Renal cortex interstitium (tissue), 11 donors: Measurements from ENCODE around the gene GRK1. TPM values are rescaled to one million over a fixed set of nuclear protein-coding genes. Genes with fewer than 3 reads are reported as not detected.
"Not testable (repeated sequence)": the region's sequence is repeated elsewhere in the genome, so short reads cannot be mapped to it uniquely, and the experiment has no call there.

Experiments used
- DNase-seq, 11 donors: peaks; one replicate each; pipeline ENCODE4 v3.0.0-alpha.2; 2013; ENCODE audit warnings: low read depth in 9 of 11, low spot score in 4 of 11; ENCODE audit errors: extremely low read depth in 1 of 11
- polyA plus RNA-seq, 3 donors: library from polyadenylated mRNA; unstranded; fragments of 120-200 nt; gene quantifications; one replicate each; pipeline ENCODE4 v1.2.1, GENCODE V29; 2013; ENCODE audit not compliant: insufficient read length in 3 of 3

GRK1 gene
- polyA plus RNA-seq, 3 donors, result 0.04 to 0.12 (median 0.08) TPM

DNA sequence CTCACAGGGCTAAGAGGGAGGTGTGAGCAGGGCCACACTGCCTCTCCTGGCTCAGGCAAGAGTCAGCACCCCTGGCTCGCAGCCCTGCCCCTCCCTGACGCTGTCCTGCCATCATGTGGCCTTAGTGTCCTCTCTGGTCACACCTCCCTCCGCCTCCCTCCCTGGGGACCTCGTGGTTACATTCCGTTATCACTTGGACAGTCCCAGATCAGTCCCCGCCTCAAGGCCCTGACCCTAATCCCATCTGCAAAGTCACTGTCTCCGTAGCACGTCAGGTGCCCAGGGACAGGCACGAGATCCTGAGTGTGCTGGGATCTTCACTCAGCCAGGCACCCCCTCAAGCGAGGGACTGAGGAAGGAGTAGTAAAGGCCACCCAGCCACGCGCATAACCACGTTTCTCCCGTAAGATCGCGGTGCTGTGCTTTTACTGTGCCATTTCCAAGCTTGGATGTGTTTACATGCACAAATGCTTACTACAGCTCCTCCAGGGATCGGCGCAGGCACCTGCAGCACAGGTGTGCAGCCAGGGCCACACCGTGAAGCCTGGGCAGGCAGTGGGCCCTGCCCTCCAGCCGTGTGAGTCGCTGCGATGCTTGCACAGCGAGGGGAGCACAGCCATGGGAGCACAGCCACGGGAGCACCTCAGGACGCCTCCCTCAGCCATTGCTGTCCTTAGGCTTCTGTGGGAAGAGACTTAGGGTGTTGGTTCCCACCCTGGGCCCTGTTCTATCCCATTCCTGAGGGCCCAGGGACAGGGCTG, 81.3 kb downstream of the GRK1 start:
- DNase-seq, result no peak

DNA sequence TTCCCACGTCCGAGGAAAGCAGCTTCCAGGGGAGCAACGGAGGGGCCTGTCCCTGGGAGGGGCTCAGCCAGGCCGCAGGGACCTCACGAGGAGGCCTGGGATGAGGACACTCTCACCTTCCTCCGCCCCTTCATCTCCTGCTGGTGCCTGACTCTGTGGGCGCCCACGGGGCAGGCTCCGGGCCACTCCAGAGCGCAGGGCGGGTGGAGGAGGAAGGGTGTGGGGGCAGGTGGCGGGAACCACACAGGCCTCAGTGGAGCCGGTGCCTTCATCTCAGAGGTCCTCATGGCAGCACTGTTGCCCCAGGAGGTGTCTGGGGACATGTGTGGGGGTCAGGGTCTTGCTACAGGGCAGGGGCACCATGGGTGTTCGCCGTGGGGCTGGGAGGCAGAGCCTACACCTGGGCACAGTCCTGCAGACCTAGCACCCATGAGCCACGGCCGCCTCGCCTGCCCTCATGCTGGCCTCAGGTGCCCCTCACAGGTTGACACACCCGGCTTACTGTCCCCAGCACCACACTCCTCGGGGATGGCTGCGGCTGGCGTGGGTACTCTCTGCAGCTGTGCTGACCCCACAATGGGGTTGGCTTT, 81.9 kb downstream of the GRK1 start:
- no peak for DNase-seq

DNA sequence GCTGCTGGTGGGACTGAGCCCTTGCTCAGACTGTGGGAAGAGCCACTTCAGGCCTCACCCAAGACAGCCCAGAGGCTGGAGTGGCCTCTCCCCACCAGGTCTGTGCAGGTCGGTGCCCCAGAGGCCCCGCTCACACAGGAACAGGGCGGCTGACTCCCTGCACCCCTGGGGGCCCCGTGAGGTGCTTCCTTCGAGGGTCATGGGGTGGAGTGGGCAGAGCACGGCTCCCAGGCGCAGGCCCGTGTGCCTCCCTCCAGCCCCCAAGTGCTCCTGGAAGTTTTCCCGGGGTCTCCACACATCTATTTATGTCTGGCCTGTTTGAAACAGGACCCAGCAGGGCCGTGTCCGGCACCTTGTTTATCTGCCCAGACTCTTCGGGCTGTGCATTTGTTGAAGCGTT, 82.5 kb downstream of the GRK1 start:
- no peak for DNase-seq

DNA sequence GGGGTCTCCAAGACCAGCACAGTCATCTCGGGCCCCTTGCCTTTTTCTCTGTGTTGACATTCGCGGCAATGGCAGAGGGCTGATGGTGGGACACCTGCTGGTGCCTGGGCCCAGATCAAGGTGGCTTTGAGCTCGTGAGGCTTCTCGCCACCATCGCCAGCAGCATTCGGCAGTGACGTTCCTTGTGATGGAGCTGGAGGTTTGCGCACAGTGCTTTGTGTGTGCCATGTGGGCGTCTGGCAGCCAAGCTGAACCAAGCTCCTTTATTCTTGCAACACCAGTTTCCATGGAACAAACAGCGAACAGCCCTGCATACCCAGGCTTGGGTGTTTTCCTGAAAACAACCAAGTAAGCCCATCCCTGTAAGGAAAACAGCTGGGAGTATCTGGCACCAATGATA, 82.9 kb downstream of the GRK1 start:
- no peak for DNase-seq

DNA sequence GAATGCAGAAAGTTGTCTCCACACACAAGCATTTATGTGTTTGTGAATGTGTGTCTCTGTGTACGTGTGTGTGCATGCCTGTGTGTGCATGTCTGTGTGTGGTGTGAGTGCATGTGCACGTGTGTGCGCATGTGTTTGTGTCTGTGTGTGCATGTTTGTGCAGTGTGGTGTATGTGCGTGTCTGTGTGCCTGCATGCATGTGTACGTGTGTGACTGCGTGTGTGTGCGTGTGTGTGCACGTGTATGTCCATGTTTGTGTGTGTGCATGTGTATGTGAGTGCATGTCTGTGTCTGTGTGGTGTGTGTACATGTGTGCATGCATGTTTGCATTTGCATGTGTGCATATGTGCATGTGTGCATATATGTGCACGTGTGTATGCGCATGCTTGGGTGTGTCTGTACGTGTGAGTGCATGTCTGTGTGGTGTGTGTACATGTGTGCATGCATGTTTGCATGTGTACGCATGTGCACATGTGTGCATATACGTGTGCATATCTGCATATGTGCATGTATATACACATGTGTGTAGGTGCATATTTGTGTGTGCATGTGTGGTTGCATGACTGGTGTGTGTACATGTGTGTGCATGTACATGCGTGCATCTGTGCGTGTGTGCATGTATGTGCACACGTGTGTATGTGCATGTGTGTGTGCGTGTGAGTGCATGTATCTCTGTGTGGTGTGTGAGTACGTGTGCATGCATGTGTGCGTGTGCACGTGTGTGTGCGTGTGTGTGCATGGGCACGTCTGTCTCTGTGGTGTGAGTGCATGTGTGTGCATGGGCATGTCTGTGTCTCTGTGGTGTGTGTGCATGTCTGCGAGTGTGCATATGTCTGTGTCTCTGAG, 83.8 kb downstream of the GRK1 start:
- no peak for DNase-seq

DNA sequence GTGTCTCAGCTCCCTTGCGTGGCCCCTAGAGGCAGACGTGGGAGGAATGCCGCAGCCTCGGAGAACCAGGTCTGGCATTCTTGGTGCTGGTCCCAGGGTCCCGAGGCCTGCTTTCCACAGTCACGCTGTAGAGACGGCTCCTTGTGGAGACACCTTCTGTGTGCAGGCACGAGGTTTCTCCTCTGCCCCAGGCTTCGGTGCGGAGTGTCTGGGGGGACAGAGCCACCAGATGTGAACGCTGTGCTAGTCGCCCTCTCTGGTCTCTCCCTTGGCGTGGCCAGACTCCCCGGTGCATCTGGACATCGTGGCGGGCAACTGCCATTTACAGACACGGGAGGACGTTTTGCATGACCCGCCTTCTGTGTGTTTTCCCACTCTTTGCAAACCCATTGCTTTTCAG, 84.5 kb downstream of the GRK1 start:
- no peak for DNase-seq

DNA sequence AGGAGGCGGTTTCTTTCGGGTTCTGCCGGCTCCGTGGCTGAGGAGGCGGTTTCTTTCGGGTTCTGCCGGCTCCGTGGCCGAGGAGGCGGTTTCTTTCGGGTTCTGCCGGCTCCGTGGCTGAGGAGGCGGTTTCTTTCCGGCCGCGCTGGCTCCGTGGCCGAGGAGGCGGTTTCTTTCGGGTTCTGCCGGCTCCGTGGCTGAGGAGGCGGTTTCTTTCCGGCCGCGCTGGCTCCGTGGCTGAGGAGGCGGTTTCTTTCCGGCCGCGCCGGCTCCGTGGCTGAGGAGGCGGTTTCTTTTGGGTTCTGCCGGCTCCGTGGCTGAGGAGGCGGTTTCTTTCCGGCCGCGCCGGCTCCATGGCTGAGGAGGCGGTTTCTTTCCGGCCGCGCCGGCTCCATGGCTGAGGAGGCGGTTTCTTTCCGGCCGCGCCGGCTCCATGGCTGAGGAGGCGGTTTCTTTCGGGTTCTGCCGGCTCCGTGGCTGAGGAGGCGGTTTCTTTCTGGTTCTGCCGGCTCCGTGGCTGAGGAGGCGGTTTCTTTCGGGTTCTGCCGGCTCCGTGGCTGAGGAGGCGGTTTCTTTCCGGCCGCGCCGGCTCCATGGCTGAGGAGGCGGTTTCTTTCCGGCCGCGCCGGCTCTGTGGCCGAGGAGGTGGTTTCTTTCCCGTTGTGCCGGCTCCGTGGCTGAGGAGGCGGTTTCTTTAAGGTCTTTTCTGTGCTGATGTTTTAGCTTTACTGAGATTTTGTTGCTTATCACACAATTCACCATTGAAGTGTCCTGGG, 85.4 kb downstream of the GRK1 start:
- not testable (repeated sequence) for DNase-seq

DNA sequence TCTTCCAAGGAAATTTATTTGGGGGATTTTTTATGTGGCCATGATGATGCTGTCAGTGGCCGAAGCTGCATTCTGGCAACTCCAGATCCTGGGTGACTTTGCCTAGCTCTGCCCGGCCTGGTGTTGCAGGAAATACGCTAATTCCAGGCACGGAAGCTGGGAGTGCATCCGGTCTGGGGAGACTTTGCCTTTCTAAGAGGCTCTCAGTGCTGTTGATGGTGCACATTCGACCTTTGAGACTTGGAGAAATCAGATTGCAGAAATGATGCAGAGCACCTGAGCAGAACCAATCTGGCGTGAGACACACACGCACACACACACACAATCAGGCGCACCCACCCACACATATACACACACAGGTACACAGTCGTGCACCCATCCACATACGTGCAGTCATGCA, 86.2 kb downstream of the GRK1 start:
- DNase-seq, result no peak

DNA sequence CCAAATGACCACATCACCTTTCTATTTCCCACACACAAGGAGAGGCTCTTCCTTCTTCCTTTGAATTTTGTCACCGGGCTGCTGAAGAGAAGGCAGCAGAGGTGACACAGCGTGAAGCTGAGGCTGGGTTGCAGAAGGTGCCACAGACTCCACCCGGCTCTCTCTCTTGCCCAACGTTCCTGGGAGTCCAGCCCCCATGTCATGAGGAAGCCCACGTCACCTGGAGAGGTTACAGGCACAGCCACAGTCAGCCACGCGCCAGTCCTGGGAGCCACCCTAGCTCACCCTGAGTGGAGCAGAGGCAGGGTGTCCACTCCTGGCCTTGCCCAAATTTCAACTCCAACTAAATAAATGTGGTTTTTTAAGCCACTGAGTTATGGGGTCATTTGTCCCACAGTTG, 87.2 kb downstream of the GRK1 start:
- DNase-seq, result no peak

DNA sequence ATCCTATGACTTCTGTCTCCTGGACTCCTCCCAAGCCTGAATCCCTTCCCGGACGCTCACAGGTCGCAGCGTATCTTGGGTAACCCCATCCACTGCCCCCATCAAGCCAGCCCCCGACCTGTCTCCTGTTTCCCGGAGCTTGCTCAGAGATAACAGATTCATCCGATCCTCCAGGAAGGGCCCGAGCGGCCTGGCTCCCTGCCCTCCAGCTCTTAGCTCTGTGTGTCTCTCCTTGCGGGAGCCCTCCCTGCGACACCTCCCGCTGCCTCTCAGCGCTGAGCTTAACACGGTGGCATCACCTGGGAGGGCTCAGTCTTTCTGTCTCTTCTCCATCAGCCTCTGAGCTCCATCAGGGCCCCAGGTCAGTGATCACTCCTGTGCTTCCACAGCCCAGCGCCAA, 87.7 kb downstream of the GRK1 start:
- DNase-seq, result no peak

DNA sequence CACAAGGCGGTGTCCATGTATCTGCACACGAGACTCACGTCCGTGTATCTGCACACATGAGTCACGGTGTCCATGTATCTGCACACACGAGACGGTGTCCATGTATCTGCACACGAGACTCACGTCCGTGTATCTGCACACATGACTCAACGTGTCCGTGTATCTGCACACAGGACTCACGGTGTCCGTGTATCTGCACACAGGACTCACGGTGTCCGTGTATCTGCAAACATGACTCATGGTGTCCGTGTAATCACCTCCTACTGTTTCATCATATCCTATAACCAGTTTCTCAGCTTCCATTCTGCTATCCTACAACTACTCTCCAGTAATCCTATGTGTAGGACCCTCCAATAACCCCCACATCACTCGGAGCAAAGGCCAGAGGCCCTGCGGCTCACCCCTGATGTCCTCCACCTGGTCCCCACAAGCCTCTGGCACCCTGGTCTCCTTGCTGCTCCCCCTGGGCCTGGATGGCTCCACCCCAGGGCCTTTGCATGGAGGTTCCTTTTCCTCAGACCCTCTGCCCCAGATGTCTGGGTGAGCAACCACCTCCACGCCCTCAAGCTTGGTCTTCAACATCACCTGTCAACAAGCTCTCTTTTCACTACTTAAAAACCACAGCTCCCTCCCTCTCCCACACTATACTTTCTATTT, 89.5 kb downstream of the GRK1 start:
- no peak for DNase-seq

DNA sequence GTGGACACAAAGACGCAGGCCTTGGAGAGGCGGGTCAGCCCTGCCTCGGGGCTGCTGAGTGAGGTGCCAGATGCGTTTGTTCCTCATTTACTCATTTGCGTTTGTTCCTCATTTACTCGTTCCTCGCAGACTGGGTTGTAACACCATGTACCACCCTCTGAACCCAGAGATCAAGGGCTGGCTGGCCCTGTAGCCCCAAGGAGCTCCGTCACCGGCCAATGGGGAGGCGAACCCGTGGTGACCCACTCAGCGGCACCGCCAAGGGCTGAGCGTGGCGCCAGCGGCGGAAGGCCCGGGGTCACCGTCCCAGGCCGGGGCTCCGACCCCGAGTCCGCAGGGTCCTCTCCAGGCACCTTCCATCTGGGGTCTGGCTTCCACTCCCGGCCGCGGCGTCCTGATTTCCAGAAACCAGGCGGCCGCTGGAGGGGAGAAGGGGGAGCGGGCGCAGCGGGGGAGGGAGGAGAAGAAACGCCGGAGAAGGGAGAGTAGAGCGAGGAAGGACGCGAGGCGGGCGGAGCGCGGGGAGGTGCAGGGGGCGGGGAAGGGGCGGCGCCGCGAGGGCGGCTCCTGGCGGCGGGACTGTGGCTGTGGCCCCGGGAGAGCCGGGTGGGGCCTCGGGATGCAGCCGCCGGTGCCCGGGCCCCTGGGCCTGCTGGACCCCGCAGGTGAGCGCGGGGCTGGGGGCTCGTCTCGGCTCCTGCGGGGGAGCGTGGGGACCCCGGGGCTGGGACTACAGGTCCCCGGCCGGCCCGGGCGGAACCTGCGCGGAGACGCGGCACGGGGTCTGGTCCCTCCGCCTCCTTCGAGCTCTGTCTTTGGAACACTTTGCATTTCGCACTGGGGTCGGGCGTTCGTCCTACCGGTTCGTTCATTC, 91.9 kb downstream of the GRK1 start, which contains the start of gene TMEM255B:
Gene TMEM255B (plus strand): TSS at position 576 of the 874 bp plus-strand sequence. CDS start 44 bp downstream, at position 620.
- peak in 9 of 11 donors; percentile 41 to 75 (median 56) for DNase-seq

DNA sequence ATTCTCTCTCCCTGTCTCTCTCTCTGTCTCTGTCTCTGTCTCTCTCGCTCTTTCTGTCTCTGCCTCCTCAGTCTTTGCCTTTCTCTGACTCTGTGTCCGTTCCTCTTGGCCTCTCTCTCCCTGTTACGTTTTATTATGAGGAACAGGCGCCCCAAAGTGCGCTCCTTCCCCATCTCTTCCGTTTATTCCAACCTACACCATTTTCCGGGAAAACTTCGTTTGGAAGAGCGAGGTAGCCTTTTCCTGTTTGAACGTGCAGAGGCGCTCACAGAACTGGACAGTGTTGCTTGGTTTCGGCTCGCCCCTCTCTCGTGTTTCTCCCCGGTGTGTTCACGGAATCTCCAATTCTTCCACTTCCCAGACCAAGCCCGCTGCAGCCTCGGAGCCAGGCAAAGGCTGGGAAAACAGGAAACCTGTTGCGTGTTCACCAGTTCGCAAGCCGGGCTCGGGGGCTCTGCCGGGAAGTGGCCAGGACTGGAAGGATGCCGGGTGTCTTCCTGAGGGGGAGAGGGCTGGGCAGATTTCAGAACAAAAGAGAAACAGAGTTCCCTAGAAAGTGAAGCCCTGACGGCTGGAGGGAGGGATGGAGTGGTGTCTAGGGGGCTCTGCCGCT, 92.6 kb downstream of the GRK1 start:
- no peak for DNase-seq

DNA sequence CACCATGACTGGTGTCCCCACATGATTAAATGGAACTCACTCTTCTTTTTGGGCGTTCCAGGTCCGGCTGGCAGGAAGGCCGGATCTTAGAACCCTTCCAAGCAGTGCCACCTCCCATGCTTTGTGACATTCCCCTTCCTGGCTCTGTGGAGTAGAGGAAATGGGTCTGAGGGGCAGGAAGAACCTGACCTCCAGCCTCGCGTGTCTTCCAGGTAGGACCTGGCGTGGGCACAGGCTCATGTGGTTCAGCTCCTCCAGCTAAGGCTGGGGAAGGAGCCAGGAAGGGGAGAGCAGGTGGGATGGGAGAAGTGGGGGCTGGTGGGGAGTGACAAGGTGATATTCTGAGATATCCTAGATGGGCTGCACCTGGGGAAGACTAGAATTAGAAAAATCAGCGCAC, 94.1 kb downstream of the GRK1 start:
- no peak for DNase-seq

DNA sequence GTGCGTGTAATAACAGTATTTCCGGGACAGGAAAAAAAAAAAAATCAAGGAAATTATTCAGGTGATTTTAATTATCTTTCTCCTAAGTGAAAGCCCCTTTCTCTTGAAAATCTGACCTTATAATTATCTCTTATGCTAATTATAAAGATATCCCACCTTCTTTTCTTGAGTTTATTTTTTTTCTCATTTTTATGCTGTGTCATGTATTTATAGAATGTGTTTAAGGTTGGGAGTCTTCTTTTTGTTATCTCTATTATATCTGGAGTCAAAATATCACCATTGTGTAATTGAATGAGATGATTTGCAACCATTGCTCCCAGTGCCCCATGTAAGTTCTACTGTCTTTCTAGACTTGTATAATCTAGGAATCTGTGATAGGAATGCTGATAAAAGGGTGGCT, 95.1 kb downstream of the GRK1 start:
- DNase-seq, result no peak

DNA sequence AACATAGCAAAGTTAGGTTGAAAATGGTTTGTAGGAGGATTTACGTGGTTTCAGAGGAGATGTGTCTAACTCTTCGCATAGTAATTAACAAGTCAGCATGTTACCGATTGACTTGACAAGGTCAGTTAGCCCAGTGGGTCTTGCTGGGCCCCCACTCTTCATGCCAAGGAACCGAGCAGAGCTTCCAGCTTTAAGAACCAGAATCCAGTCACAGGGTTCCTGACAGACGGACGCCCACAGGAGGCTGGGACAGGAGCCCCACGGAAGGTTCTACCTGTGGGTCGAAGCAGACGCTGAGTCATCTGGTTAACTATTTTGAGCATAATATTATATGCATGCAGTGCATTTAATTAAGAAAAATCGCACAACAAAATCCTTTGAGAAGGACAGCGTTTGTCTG, 95.5 kb downstream of the GRK1 start:
- no peak for DNase-seq

DNA sequence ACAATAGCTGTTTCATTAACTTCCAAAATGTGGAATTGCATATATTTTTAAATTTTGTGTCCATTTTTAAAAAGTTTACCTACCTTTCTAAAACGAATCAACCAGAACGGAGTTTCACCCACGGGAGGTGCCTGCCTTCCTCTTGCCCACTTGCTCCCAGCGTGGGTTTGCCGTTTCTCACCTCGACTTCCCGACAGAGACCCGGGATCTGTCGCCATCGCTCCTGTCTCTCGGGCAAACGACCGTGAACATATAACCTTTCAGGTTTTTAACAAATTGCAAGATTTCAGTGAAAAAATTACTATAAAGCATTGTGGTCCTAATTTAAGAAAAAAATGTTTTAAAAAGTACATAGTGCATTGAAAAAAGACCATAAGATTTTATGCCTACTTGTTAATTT, 96.2 kb downstream of the GRK1 start:
- no peak for DNase-seq
